NB4 (cell line): ENCODE results near the gene ECE1.

Experiments
- CTCF ChIP-seq: IDR thresholded peaks from one replicate; pipeline ENCODE4 v1.5.1; 2012; ENCODE audit warnings: low read depth, low read length
- MAX ChIP-seq: IDR thresholded peaks from 2 replicates; pipeline ENCODE4 v1.6.1; 2011; ENCODE audit warnings: low read depth, low read length
- MYC ChIP-seq: IDR thresholded peaks from 2 replicates; pipeline ENCODE4 v1.6.1; 2011; ENCODE audit warnings: low read depth, low read length
- POLR2A ChIP-seq: IDR thresholded peaks from 2 replicates; pipeline ENCODE4 v1.6.1; 2011; ENCODE audit warnings: mild to moderate bottlenecking; ENCODE audit not compliant: insufficient read length; ENCODE audit errors: extremely low read depth

GRCh38 chr1:21317035-21317689 lies 26.9 kb upstream of the ECE1 start:
- TF ChIP-seq CTCF (no peak), MAX (no peak), POLR2A (no peak), MYC (no peak)
